ENCODE measurements around the gene FAM210A.

DNA sequence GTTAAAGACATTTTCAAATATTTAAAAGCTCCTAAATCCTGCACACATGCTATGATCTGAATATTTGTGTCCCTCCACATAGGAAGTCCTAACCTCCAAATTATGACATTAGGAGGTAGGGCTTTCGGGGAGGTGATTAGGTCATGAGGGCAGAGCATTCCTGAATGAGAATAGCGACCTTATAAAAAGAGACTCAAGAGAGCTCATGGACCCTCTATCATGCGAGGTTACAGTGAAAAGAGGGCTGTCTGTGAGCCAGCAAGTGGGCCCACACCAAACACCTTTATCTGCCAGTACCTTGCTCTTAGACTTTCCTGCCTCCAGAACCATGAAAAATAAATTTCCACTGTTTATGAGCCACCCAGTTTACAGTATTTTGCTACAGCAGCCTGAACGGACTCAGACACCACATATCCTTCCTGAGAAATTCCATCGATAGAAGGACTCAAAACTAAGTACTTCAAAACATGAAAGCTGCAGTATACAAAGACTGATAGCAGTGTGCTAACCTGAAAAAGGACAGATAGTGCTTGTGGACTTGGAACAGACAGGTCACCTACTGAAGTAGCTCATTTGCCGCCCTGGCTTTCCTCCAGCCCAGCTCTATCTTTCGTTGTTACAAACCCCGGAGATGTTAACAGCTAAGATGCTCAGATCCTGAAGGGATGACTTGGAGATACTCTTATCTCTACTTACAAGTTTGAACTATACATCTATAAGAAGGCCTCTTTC, 13.8 kb downstream of the FAM210A start:
- TF ChIP-seq CTCF (optimal IDR thresholded peaks at IDR 0.05 in 1 of 3, IDR thresholded peaks at IDR 0.05 in 1 of 3, conservative IDR thresholded peaks at IDR 0.05 in 1 of 3; ENCODE audit: extremely low read depth in 1 of 3, insufficient read depth in 2 of 3, low read length in 3 of 3) (no peak), EZH2 (IDR thresholded peaks at IDR 0.05; ENCODE audit: low read length) (no peak)

Measured in keratinocyte (primary cell).